Mesendoderm (in vitro differentiated cells): ENCODE data around the gene DIP2A.
A peak's percentile ranks its signal among the peaks of the same experiment; 100 is the strongest.

Experiments
- DNase-seq: peaks from one replicate; pipeline ENCODE4 v3.0.0; 2013
- H2AK5ac ChIP-seq: 2 replicates; pipeline ENCODE4 v1.6.1; 2013; ENCODE audit warnings: low read length, inconsistent platforms
- H2BK120ac ChIP-seq: 2 replicates; pipeline ENCODE4 v1.6.1; 2013; ENCODE audit warnings: low read depth, mild to moderate bottlenecking, low read length, moderate library complexity, mixed read lengths
- H2BK15ac ChIP-seq: replicated peaks from 2 replicates; pipeline ENCODE4 v1.6.1; 2013; ENCODE audit warnings: low read depth, mild to moderate bottlenecking, moderate library complexity
- H2BK5ac ChIP-seq: 2 replicates; pipeline ENCODE4 v1.6.1; 2013; ENCODE audit warnings: low read length, inconsistent platforms
- H3K18ac ChIP-seq: 2 replicates; pipeline ENCODE4 v1.6.1; 2013; ENCODE audit warnings: mild to moderate bottlenecking, low read length, mixed read lengths
- H3K23ac ChIP-seq: one replicate; pipeline ENCODE4 v1.6.1; 2013; ENCODE audit warnings: low read length
- H3K27ac ChIP-seq: 2 replicates; pipeline ENCODE4 v1.5.1; 2013; ENCODE audit warnings: low read depth, mild to moderate bottlenecking, inconsistent platforms, low read length, moderate library complexity
- H3K27me3 ChIP-seq: 2 replicates; pipeline ENCODE4 v1.6.1; 2013; ENCODE audit warnings: low read length, control low read depth, mild to moderate bottlenecking, inconsistent platforms; ENCODE audit not compliant: insufficient read depth, poor library complexity
- H3K36me3 ChIP-seq: 2 replicates; pipeline ENCODE4 v1.6.1; 2013; ENCODE audit warnings: low read length, inconsistent platforms; ENCODE audit not compliant: control insufficient read depth, insufficient read depth
- H3K4ac ChIP-seq: one replicate; pipeline ENCODE4 v1.6.1; 2013; ENCODE audit warnings: low read depth, mild to moderate bottlenecking, low read length, moderate library complexity
- H3K4me1 ChIP-seq: 2 replicates; pipeline ENCODE4 v1.6.1; 2013; ENCODE audit warnings: low read depth, low read length, inconsistent platforms; ENCODE audit not compliant: control insufficient read depth
- H3K4me2 ChIP-seq: 2 replicates; pipeline ENCODE4 v1.6.1; 2013; ENCODE audit warnings: low read length
- H3K4me3 ChIP-seq: 2 replicates; pipeline ENCODE4 v1.5.1; 2013; ENCODE audit warnings: mild to moderate bottlenecking, low read length
- H3K56ac ChIP-seq: one replicate; pipeline ENCODE4 v1.6.1; 2013; ENCODE audit warnings: low read length
- H3K79me1 ChIP-seq: 2 replicates; pipeline ENCODE4 v1.6.1; 2013; ENCODE audit warnings: low read length, inconsistent platforms
- H3K79me2 ChIP-seq: 2 replicates; pipeline ENCODE4 v1.6.1; 2013; ENCODE audit warnings: mild to moderate bottlenecking, low read length; ENCODE audit not compliant: control insufficient read depth, insufficient read depth
- H3K9ac ChIP-seq: 2 replicates; pipeline ENCODE4 v1.6.1; 2013; ENCODE audit warnings: low read length, inconsistent platforms
- H4K5ac ChIP-seq: one replicate; pipeline ENCODE4 v1.6.1; 2013; ENCODE audit warnings: low read length
- H4K8ac ChIP-seq: one replicate; pipeline ENCODE4 v1.6.1; 2013; ENCODE audit warnings: low read depth, mild to moderate bottlenecking, control low read depth, low read length, moderate library complexity
- WGBS: extraction: QIAGEN DNeasy Blood & Tissue Kit; methylation state at CpG from one replicate; pipeline ENCODE4 v1.1.7; 2013; ENCODE audit warnings: low lambda C conversion rate, missing lambda C conversion rate; ENCODE audit not compliant: insufficient coverage; ENCODE audit errors: extremely low coverage; 5-methylcytosine and 5-hydroxymethylcytosine counted together

The DIP2A gene

DNA sequence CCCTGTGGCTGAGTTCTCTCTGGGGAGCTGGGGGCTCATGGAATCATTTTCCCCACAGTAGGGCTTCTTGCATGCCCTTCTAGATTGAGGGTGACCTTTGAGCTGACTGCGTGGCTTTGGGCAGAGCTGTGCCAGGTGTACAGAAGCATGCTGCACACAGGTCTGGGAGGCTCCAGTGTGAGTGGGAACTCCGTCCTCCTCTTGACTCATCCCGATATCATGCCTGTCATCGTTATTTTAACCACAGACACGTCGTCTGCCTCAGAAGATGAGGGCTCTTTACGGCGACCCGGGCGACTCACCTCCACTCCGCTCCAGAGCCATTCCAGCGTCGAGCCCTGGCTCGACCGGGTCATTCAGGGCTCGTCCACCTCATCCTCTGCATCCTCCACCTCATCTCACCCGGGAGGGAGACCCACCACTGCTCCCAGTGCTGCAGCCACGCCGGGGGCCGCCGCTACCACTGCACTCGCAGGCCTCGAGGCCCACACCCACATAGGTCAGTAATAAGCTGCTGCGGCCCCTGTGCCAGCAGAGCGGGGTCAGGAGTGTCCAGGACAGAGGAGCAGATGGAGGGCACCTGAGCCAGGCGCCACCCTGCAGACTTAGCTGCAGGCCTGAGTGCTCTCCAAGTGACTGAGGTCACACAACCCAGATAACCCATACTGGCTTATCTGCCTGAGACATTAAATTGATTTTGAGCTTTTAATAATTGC lies 39.8 kb downstream of the DIP2A start:
- Histone ChIP-seq H4K5ac (no peak overlapping the region), H3K4me2 (no peak overlapping the region), H3K9ac (no peak overlapping the region), H4K8ac (no peak overlapping the region), H3K27ac (no peak overlapping the region), H3K79me1 (peaks cover 2% of the 10 kb centered on the region), H3K79me2 (no peaks in the 10 kb centered on the region), H2BK5ac (no peak overlapping the region), H2AK5ac (no peak overlapping the region), H2BK15ac (no peak overlapping the region), H3K4me1 (no peaks in the 10 kb centered on the region), H3K23ac (peak overlapping the region; percentile 86), H3K18ac (no peak overlapping the region), H3K36me3 (no peaks in the 10 kb centered on the region), H3K4me3 (no peak overlapping the region), H2BK120ac (no peak overlapping the region), H3K4ac (no peak overlapping the region), H3K27me3 (no peaks in the 10 kb centered on the region), H3K56ac (no peak overlapping the region)
- no CpG with 5 or more reads among the region's 26 CpGs for WGBS
- DNase-seq, result no peak

DNA sequence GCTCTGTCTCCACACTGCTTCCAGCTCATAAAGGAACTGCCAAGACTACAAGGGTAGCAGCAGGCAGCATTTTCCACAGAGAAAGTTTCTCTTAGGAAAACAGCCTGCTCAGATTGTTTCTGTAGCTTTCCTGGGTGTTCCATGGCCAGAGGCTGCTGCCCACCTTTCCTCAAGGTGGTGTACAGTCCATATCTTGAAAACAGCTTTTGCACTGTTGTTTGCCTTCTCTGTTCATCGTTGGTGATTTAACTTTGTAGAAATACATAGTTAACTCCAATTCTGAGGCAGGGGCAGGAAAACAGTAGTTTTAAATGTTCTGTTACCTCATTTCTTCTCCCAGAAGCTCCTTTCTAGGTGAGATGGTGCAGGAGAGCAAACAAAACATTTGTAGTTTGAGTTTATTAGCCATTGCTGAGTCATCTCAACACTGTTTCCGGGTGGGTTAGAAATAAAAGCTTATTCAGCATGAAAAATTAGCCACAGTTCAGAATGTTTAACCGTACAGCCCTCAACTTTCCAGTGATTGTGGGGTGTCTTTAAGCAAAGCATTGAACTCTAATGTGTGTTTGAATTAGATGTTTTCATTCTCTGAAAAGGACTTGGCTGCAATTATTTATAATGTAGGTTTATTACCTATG lies 41.7 kb downstream of the DIP2A start:
- no peak for DNase-seq
- H3K23ac ChIP-seq, result no peak overlapping the region

DNA sequence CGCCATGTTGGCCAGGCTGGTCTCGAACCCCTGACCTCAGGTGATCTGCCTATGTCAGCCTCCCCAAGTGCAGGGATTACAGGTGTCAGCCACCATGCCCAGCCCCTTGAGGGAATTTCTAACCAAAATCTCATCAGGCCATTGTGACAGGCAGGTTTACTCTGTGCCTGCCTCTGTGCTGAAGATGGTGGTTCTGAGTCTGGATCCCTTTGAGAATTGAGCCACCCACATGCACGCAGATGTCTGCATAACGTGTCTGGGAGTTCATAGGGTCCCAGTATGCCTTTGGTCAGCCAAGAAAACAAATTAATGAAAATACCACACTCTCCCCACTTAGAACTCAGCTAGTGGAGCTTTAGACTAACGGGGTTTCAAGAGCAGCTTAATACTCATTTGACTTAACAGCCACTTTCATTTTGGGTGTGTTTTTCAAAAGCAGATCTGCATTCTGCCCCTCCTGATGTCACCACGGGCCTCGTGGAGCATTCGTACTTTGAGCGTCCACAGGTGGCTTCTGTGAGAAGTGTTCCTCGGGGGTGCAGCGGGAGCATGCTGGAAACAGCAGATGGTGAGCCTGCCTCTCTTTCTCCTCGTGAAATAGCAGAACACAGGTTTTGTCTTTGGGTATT lies 45.3 kb downstream of the DIP2A start:
- H2BK5ac ChIP-seq, result no peak overlapping the region
- H3K4ac ChIP-seq, result no peak overlapping the region
- H3K36me3 ChIP-seq, result no peaks in the 10 kb centered on the region
- H3K4me2 ChIP-seq, result no peak overlapping the region
- no peak overlapping the region for H2BK120ac ChIP-seq
- no peak overlapping the region for H3K18ac ChIP-seq
- H3K27me3 ChIP-seq, result no peaks in the 10 kb centered on the region
- no peak overlapping the region for H3K9ac ChIP-seq
- H4K8ac ChIP-seq, result no peak overlapping the region
- no peak overlapping the region for H3K4me3 ChIP-seq
- WGBS, result no CpG with 5 or more reads among the region's 12 CpGs
- H2BK15ac ChIP-seq, result no peak overlapping the region
- DNase-seq, result no peak
- H3K27ac ChIP-seq, result no peak overlapping the region
- no peak overlapping the region for H3K56ac ChIP-seq
- no peaks in the 10 kb centered on the region for H3K4me1 ChIP-seq
- H2AK5ac ChIP-seq, result no peak overlapping the region
- H3K79me2 ChIP-seq, result no peaks in the 10 kb centered on the region
- H4K5ac ChIP-seq, result no peak overlapping the region
- no peak overlapping the region for H3K23ac ChIP-seq
- no peaks in the 10 kb centered on the region for H3K79me1 ChIP-seq

More for the DNA sequence above, 41.7 kb downstream of the DIP2A start:
- WGBS, result no CpG with 5 or more reads among the region's 3 CpGs
- no peak overlapping the region for H4K8ac ChIP-seq
- H3K4me2 ChIP-seq, result no peak overlapping the region
- H3K56ac ChIP-seq, result no peak overlapping the region
- no peak overlapping the region for H3K18ac ChIP-seq
- no peak overlapping the region for H3K27ac ChIP-seq
- no peak overlapping the region for H2AK5ac ChIP-seq
- no peaks in the 10 kb centered on the region for H3K79me1 ChIP-seq
- no peak overlapping the region for H2BK120ac ChIP-seq
- H3K27me3 ChIP-seq, result no peaks in the 10 kb centered on the region
- no peak overlapping the region for H2BK15ac ChIP-seq
- H3K4ac ChIP-seq, result no peak overlapping the region
- no peak overlapping the region for H4K5ac ChIP-seq
- H3K9ac ChIP-seq, result no peak overlapping the region
- no peaks in the 10 kb centered on the region for H3K4me1 ChIP-seq
- no peak overlapping the region for H3K4me3 ChIP-seq
- H2BK5ac ChIP-seq, result no peak overlapping the region
- H3K36me3 ChIP-seq, result no peaks in the 10 kb centered on the region
- no peaks in the 10 kb centered on the region for H3K79me2 ChIP-seq

DNA sequence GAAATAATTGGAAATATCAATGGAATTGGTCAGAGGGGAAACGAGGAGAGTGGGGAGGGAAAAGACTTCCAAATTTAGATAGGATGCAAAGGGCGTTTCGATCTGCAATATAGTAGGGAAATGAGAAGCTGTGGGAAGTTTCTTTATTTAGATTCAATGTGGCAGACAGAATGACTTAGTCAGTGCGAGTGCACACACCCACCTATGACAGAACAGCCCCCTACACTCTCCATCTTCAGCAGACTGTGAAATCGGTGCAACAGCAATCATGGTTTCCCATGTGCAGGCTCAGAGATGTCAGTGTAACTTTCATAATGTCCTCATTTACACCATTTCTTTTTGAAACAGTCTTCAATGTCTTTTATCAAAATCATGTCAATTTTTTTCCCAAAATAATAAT lies 46.0 kb downstream of the DIP2A start:
- Histone ChIP-seq H3K27ac (no peak overlapping the region), H2AK5ac (no peak overlapping the region), H3K9ac (no peak overlapping the region), H3K4me3 (no peak overlapping the region), H2BK5ac (no peak overlapping the region), H2BK120ac (no peak overlapping the region), H3K27me3 (no peaks in the 10 kb centered on the region), H3K56ac (no peak overlapping the region), H4K8ac (no peak overlapping the region), H3K4me2 (no peak overlapping the region), H4K5ac (no peak overlapping the region), H3K18ac (no peak overlapping the region), H2BK15ac (no peak overlapping the region), H3K4me1 (no peaks in the 10 kb centered on the region), H3K79me2 (no peaks in the 10 kb centered on the region), H3K36me3 (no peaks in the 10 kb centered on the region), H3K23ac (no peak overlapping the region), H3K79me1 (no peaks in the 10 kb centered on the region), H3K4ac (no peak overlapping the region)
- no CpG with 5 or more reads among the region's 5 CpGs for WGBS
- no peak for DNase-seq

DNA sequence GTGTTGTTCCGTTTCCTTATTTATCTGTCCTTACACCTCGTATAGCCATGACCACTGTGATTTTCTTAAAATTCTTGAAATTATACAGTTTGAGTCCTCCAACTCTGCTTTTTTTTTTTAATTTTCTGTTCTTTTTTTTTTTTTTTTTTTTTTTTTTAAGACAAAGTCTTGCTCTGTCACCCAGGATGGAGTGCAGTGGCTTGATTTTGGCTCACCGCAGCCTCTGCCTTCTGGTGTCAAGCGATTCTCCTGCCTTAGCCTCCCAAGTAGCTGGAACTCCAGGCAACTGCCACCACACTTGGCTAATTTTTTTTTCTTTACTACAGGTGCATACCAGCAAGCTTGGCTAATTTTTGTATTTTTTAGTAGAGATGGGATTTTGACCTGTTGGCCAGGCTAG lies 48.9 kb downstream of the DIP2A start:
- Histone ChIP-seq H3K56ac (no peak overlapping the region), H4K8ac (no peak overlapping the region), H3K4me2 (no peak overlapping the region), H3K9ac (no peak overlapping the region), H3K4ac (no peak overlapping the region), H3K79me1 (no peaks in the 10 kb centered on the region), H3K18ac (no peak overlapping the region), H3K27me3 (no peaks in the 10 kb centered on the region), H2BK5ac (no peak overlapping the region), H2BK120ac (no peak overlapping the region), H3K79me2 (no peaks in the 10 kb centered on the region), H3K4me1 (no peaks in the 10 kb centered on the region), H3K4me3 (no peak overlapping the region), H4K5ac (no peak overlapping the region), H2AK5ac (no peak overlapping the region), H3K23ac (no peak overlapping the region), H2BK15ac (no peak overlapping the region), H3K36me3 (peaks cover 3% of the 10 kb centered on the region), H3K27ac (no peak overlapping the region)
- no peak for DNase-seq
- no CpG with 5 or more reads among the region's 4 CpGs for WGBS
